Coronary artery (tissue), 2 donors: ENCODE data around the gene TTC7B.

Experiments used
- DNase-seq: peaks from one replicate; pipeline ENCODE4 v3.0.0-alpha.2; 2017; ENCODE audit warnings: low spot score
- H3K27ac ChIP-seq, 2 donors: fragments of 200-600 bp; sonication (generic); one replicate each; pipeline ENCODE4 v1.5.1; 2016 to 2019
- H3K4me3 ChIP-seq: fragments of 200-600 bp; sonication (generic); 2 replicates; pipeline ENCODE4 v1.5.1; 2016; ENCODE audit warnings: mild to moderate bottlenecking, moderate library complexity
- TF ChIP-seq, protein P1 (sequence below): fragments of 200-600 bp; sonication (generic); IDR thresholded peaks from one replicate; pipeline ENCODE4 v1.5.1; 2019; ENCODE audit warnings: antibody characterized with exemption

TTC7B gene

DNA sequence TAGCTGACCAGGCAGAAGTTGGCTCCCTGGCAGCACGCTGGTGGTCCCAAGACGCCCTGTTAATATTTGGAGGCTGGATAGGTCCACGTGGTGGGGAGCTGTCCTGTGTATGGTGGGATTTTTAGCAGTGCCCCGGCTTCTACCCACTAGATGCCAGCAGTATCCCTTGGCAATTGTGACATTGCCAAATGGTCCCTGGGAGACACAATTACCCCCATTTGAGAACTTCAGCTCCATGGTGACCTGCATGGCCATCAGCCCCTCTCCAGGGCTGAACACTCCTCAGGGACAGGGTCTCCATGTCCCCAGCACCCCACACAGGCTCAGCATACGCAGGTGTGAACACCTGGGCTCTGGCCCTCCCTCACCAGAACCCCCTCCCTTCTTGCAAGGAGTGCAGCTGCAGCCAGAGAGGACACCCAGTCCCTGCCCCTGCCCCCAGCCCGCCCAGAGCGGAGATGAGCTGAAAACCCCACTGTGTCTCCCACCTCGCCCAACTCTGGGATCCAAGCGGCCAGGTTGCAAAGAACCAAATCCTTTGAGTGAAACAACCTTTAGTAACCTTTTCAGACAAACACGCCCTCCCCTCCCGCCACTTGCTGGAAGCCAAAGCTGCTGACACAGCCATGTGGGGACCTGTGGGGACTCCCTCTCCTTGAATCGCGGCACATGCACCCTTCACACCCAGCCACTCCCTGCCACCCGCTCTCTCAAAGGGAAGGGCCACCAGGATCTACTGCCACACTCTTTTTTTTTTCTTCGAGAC, 299.0 kb downstream of the TTC7B start:
- no peak for DNase-seq

DNA sequence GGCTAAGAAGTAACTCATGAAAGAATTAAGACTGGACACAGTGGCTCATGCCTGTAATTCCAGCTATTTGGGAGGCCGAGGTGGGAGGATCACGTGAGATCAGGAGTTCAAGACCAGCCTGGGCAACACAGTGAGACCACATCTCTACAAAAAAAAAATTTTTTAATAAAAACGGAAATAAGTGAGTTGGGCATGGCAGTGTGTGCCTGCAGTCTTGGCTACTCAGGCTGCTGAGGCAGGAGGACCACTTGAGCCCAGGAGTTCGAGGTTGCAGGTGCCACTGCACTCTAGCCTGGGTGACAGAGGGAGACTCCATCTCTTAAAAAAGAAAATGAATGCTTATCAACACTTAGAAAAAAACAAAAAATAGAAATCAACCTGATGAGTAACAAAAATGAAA, 301.7 kb downstream of the TTC7B start:
- Histone ChIP-seq H3K4me3 (no peak overlapping the region), H3K27ac (no peak overlapping the region)
- TF ChIP-seq, protein P1, sequence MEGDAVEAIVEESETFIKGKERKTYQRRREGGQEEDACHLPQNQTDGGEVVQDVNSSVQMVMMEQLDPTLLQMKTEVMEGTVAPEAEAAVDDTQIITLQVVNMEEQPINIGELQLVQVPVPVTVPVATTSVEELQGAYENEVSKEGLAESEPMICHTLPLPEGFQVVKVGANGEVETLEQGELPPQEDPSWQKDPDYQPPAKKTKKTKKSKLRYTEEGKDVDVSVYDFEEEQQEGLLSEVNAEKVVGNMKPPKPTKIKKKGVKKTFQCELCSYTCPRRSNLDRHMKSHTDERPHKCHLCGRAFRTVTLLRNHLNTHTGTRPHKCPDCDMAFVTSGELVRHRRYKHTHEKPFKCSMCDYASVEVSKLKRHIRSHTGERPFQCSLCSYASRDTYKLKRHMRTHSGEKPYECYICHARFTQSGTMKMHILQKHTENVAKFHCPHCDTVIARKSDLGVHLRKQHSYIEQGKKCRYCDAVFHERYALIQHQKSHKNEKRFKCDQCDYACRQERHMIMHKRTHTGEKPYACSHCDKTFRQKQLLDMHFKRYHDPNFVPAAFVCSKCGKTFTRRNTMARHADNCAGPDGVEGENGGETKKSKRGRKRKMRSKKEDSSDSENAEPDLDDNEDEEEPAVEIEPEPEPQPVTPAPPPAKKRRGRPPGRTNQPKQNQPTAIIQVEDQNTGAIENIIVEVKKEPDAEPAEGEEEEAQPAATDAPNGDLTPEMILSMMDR = no peak
- no peak for DNase-seq

More for the DNA sequence above, 299.0 kb downstream of the TTC7B start:
- Histone ChIP-seq H3K27ac (no peak overlapping the region), H3K4me3 (no peak overlapping the region)
- TF ChIP-seq, protein P1 = no peak

DNA sequence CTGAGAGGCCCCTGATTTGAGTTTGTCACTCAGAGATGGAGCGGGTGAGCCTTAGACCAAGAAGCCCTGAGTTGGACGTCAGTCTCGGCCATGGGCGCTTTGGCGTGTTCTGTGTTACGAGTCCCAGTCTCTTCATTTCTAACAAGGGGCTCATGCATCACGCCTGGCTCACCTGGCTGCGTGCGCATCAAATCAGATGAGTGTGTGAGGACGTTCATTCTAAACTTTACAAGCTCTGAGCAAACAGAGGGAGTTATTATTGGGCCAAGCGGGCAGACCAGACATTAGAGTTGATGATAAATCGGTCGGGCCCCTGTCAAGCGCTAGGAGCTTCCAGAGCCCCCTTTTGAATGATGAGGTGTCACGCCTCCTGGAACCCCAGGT, 302.2 kb downstream of the TTC7B start:
- Histone ChIP-seq H3K27ac (peak overlapping the region in 1 of 2 donors; percentile 27), H3K4me3 (no peak overlapping the region)
- TF ChIP-seq, protein P1 = no peak
- no peak for DNase-seq

DNA sequence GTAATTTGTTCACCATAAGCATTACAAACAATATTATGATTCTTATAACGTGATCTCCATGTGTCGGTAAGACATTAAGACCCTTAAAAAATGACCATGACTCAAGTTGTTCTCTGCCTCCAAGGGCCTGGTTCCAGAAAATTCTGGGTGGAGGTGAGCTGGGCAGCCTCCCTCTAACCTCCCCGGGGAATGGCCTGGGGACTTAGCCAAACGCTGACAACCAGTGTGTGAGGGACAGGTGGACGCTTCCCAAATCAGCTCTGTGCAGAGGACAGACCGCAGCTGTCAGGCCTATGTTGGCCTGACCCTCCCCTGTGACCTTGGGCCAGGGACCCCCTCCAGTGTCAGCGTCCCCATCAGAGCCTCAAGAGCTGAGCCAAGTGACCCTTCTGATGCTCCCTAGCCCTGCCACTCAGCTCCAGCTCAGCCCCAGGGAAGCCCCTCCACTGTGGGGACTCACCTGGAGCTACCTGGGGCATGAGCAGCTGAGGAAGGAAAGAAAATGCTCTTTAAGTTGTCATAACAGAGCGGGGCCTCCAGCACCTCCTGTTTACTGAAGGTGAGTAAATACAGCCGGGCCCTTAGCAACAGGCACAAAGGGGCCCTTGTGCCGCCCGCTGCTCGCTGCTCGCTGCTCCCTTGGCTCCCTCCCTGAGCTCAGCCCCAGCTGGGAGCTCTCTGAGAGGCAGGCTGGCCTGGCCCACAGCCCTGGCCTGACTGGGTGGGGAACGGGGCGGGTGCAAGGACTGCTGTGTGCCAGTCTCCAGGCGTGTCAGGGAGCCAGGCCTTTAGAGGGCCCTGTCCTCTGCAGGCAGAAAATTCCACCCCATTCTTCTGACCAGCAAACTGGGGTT, 302.8 kb downstream of the TTC7B start:
- H3K27ac ChIP-seq = peak overlapping the region; percentile 27 to 28
- DNase-seq = no peak
- no peak overlapping the region for H3K4me3 ChIP-seq
- TF ChIP-seq, protein P1 = no peak

DNA sequence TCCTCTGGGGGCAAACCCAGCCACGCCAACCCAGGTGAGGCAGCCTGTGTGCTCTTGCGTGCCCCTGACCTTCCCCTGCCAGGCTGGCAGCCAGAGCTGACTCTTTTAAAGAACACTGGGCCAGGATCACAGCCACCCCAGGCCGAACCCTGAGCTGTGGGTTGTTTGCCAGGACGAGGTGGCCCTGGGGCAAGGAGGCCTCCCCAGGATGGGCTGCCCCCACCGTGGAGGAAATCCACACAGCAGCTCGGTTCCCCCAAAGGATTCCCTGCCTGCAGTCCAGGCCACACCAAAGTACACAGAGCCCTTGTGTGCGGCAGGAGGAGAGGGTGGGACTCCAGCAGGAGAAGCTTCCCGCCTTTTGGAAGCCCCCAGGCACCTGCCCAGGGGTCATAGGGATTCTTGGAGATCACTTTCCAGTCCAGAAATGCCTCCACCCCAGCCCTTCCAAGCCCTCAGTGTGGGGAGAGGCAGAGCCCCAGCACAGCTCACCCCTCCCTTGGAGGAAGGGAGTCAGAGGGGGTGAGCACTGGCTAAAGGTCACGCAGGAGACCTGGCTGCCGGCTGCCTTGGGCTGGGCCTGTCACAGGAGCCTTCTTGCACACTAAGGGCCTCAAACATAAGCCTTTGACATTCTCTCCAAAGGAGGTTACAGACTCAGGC, 303.8 kb downstream of the TTC7B start:
- H3K27ac ChIP-seq = no peak overlapping the region
- H3K4me3 ChIP-seq = no peak overlapping the region
- TF ChIP-seq, protein P1 = no peak
- DNase-seq = peak; percentile 61

DNA sequence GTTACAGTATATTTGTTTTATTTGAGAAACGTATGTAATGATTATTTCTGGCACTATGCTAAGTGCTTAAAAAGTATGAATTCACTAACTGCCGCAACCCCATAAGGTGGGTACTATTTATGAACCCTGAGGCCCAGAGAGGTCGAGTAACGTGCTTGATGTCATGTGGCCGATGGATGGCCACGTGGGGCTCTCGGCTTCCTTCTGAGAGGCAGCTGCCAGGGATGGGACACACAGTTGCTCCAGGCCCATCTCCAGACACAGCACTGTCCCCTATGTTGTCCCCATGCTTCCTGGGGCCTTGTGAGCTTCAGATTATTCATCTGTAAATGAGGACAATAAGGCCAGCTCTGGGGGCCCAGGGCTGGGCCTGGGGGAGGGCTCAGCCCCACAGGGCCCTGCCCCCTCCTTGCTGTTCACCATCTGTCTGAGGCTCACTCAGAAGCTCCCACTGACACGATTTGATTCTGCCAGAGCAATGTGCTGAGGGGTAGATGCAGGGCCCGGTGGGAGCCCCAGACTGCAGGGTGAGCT, 304.4 kb downstream of the TTC7B start:
- H3K4me3 ChIP-seq = no peak overlapping the region
- TF ChIP-seq, protein P1 = no peak
- H3K27ac ChIP-seq = no peak overlapping the region
- DNase-seq = no peak
